GM21390 (cell line): ENCODE measurements around the gene ZNF609.
"Not testable (repeated sequence)": the region's sequence is repeated elsewhere in the genome, so short reads cannot be mapped to it uniquely, and the experiment has no call there.

Experiments
- ATAC-seq: cut with Tn5 transposase; IDR thresholded peaks from one replicate; pipeline ENCODE4 v1.9.1; 2021; ENCODE audit not compliant: unreplicated experiment

Gene ZNF609

DNA sequence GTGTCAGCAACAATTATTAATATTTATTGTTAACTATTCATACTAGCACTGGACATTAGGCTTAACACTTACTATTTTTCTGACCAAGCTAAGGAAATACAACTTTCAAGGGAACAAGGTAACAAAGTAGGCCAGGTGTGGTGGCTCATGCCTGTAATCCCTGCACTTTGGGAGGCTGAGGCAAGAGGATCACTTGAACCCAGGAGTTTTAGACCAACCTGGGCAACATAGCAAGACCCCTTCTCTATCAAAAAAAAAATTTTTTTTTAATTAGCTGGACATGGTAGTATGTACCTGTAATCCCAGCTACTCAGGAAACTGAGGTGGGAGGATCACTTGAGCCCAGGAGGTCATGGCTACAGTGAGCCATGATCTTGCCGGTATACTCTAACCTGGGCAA is 183.3 kb downstream of the ZNF609 start:
- ATAC-seq: no peak

GRCh38 chr15:64644811-64645210 is 184.4 kb downstream of the ZNF609 start:
- not testable (repeated sequence) for ATAC-seq

GRCh38 chr15:64645995-64646394 is 185.6 kb downstream of the ZNF609 start:
- no peak for ATAC-seq

DNA sequence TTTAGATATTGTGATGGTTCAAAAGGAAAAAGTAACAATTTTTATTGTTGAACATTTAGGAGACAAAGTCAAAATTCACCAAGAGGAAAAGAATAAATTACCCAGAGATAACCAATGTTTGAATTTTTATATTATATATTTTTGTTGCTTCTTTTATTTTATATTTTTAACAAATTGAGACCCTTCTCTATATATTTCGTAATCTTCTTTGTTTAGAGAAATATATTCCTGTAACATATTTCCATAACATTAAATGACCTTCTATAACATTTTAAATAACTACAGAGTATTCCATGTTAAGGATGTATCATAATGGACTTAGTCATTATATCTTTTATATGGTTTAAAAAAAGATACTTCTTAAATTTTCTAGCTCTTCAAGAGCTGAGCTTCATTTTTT is 187.0 kb downstream of the ZNF609 start:
- no peak for ATAC-seq

DNA sequence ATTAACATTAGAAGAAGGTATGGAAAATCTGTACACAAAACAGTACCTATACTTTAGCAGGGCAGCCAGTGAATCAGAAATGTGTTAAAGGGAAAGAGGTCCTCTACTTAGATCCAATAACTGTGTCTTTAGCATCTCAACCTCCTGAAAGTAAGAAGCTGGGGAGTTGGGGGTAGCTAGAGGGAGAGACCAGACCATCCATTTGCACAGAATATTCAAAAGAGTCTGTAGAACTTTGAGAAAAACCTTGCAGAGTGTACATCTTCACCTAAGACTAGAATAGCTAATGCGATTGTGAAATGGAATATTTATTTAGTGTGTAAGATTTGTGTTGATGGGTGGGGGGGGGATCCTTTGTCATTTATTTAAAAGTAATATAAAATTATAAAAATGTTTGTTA is 190.2 kb downstream of the ZNF609 start:
- no peak for ATAC-seq

DNA sequence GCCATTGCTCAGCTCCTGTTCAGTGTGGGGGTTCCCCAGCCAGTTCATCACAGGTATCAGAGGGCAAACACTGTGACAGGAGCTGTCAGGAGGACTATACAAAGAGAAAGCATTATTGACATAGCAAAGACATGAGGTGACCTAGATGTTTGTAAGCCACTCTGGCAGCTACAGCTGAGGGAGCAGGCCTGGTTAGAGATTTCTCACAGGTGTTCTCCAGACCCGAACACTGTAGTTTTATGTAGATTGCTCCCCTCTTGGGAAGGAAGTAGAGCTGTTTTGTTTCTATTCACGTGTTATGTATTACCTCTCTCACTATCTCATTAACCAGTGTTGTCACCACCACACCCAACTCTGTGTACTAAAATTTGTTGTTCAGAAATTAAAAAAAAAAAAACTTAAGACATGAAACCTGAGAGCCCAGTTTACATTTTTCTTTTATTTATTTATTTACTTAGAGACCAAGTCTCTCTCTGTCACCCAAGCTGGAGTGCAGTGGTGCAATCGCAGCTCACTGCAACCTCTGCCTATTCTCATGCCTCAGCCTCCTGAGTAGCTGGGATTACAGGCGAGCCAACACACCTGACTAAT is 191.3 kb downstream of the ZNF609 start:
- ATAC-seq: peak; percentile 67

- ATAC-seq: no peak
These were observed 193.4 kb downstream of the ZNF609 start for GRCh38 chr15:64653757-64654156.

DNA sequence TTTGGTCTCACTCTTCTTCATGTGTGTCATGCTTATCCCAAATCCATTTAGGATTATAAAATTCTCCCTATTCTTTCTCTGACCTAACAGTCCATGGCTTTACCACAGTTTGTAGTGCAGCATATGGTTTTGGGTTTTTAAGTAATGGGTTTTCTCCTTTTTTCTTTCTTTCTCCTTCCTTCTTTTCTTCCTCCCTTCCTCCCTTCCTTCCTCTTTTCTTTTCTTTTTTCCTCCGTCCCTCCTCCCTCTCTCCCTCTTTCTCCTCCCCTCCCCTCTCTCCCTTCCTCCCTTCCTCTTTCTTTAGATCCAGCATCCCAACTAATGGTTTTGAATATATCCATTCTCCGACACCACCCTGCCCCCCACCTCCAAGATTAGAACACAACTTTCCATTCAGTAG is 196.1 kb downstream of the ZNF609 start:
- no peak for ATAC-seq

- no peak for ATAC-seq
These were observed 204.8 kb downstream of the ZNF609 start for GRCh38 chr15:64665179-64665578.

DNA sequence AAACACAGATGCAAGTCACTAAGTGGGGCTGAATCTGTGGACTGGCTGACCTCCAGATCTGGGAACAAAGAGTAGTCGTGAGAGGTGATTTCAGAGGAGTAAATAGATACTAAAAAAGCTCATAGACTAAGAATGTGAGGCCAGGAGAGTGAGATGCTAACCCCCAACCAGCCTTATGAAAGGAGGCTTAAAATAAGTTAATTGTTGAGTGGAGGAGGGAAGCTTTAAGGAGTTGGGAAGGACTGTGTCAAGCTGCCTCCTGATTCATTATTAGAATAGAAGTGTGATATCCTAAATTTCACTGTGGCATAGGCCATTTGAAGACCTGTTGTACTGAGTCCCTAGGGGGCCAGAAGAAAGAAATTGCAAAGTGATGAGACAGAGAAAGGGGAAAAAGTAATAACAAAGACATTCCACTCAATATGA is 207.4 kb downstream of the ZNF609 start:
- ATAC-seq: no peak

DNA sequence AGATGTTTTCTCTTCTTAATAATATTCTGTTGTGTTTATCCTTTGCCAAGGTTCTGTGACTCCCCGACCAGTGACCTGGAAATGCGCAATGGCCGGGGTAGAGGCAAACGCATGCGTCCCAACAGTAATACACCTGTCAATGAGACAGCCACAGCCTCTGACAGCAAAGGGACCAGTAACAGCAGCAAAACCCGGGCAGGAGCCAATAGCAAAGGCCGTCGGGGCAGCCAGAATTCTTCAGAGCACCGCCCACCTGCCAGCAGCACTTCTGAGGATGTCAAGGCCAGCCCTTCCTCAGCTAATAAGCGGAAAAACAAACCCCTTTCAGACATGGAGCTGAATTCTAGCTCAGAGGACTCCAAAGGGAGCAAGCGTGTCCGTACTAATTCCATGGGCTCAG is 213.5 kb downstream of the ZNF609 start:
- no peak for ATAC-seq

- ATAC-seq: no peak
These were observed 217.9 kb downstream of the ZNF609 start for GRCh38 chr15:64678126-64678819.

DNA sequence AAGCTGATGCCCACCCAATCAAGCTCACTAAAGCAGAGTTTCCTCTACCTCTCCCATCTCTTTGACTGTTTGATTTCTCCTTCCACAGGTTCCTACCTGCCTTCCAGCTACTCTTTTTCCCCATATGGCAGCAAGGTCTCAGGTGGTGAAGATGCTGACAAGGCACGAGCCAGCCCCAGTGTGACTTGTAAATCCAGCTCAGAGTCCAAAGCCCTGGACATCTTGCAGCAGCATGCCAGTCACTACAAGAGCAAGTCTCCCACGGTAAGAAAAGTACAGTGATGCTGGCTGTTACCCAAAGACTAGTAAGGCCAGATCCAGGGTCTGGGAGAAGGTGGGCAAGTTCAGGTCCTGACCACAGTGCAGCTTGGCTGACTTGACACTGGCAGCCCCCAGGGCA is 219.7 kb downstream of the ZNF609 start:
- ATAC-seq: no peak

GRCh38 chr15:64681424-64682024 is 221.1 kb downstream of the ZNF609 start:
- ATAC-seq: no peak

DNA sequence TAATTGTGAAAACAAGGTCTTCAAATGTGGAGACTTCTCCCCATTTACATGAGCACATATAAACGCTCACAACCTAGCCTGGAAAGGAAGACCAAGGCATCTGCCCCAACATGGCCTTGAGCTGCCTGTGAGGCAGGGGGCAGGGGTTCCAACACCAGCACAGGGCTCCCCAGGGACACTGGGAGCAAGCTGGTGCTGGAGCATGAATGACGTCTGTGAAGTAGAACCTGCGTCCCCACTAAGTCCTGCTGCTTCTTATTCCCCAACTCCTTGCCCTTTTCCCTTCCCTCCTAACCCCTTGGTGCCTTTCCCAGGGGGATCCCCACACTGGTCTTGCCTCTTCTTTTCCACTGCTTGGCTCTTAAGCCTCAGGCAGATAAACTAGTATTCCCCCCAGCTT is 221.9 kb downstream of the ZNF609 start:
- ATAC-seq: no peak

- ATAC-seq: no peak
These were observed 223.0 kb downstream of the ZNF609 start for GRCh38 chr15:64683378-64683777.

- ATAC-seq: no peak
These were observed 225.0 kb downstream of the ZNF609 start for GRCh38 chr15:64685230-64685888.

DNA sequence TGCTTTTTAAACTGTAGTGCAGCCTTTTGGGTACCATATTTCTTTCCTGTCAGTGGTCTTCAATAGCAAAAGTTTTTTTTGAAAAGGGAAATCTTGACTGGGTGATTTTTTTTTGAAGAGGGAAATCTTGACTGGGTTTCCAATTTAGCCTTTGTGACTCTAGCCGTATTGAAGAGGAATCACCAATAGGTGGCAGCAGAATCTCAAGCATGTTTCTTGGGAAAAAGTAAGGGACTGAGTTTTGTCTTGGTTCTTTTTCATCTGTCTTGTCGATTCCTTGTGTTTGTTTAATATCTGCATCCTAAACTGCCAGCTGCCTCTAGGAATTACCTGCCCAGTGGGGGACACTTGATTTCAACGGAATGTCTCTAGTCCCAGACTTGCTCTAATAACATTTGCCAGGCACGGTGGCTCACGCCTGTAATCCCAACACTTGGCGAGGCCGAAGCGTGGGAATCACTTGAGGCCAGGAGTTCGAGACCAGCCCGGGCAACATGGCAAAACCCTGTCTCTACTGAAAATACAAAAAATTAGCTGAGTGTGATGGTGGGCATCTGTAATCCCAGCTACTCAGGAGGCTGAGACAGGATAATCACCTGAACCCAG is 225.9 kb downstream of the ZNF609 start:
- no peak for ATAC-seq

DNA sequence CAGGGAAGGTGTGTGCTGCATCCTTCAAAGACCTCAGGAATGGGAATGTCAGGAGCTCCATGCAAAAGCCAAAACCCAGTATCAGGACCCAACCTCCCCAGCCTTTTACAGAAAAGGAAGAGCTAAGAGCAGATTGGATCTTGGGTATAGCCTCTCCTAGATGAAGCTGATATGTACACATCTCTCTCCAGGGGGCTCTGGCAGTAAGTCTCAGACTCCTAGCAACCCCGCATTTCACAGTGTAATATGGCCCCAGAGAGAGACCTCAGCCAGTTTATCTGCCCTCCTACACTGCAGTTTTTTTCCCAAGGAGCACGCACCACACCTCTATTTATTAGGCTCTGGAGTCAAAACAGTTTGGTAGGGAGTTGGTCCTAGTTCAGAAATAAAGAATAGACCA is 226.8 kb downstream of the ZNF609 start:
- ATAC-seq: no peak

- no peak for ATAC-seq
These were observed 227.3 kb downstream of the ZNF609 start for GRCh38 chr15:64687688-64688087.

DNA sequence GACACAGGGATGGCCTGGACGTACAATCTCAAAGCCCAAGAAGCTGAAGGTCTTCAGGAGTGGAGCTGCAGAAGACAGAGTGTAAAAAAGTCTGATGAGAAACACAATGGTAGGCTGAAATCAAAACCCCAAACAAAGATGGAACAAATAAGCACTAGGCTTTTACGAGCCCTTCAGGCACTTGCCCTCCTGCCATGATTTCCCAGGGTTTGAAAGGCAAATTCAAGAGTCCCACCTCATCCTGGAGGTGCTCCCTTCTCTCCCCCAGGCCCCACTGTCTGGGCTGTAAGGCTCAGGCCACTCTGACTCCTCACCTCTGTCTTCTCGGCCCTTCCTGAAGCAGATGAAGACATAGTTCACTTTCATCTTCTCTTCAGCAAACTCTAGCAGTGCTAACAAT is 228.4 kb downstream of the ZNF609 start:
- no peak for ATAC-seq

- no peak for ATAC-seq
These were observed 229.6 kb downstream of the ZNF609 start for GRCh38 chr15:64690008-64690407.
